ENCODE data around the gene HOXB8.

DNA sequence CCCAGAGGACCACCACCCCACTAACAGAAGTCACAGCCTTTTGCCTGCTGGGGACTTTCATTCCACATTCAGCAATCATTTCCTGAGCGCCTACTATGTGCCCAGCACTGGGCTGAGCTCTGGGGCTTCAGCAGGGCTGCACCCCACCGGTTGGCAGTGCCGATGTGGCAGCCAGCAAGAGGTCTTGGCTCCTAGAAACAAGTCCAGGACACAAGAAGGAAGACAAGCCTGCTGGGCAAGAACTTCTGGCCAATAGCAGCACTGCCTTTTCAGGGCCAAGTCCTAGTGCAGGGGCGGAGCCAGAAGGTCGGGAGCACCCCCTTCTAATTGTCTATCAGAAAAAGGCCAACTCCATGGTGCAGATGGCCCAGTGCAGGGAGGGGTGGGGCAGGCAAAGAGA lies 24.0 kb upstream of the HOXB8 start:
- TF ChIP-seq POLR2A (IDR thresholded peaks at IDR 0.05; ENCODE audit: low read depth, low read length): no peak
- TF ChIP-seq SPI1 (IDR thresholded peaks at IDR 0.05; ENCODE audit: low read depth, low read length): no peak
